Measurements from ENCODE around the gene PCSK6. TPM values are rescaled to one million over a fixed set of nuclear protein-coding genes. Genes with fewer than 3 reads are reported as not detected.

Gene PCSK6
- total RNA-seq, 1 donor from 2014 or later, result 1.1 TPM

- Mint-ChIP-seq H3K9me3 (no peaks in the 10 kb centered on the region), H3K27me3 (peaks cover 3% of the 10 kb centered on the region), H3K27ac (no peak overlapping the region), H3K4me3 (no peak overlapping the region), H3K4me1 (peaks cover 36% of the 10 kb centered on the region), H3K36me3 (ENCODE audit: low read depth) (no peaks in the 10 kb centered on the region)
- intact Hi-C loops (cut with micrococcal nuclease), result no loop called here
- CTCF ChIA-PET, result no interaction called here
- TF ChIP-seq CTCF (IDR thresholded peaks at IDR 0.05), result no peak
- DNase-seq (no peak), ATAC-seq (ENCODE audit: low read depth) (no peak)
- POLR2A ChIA-PET, result no interaction called here
Measured at GRCh38 chr15:101390462-101390861, 99.0 kb downstream of the PCSK6 start.

DNA sequence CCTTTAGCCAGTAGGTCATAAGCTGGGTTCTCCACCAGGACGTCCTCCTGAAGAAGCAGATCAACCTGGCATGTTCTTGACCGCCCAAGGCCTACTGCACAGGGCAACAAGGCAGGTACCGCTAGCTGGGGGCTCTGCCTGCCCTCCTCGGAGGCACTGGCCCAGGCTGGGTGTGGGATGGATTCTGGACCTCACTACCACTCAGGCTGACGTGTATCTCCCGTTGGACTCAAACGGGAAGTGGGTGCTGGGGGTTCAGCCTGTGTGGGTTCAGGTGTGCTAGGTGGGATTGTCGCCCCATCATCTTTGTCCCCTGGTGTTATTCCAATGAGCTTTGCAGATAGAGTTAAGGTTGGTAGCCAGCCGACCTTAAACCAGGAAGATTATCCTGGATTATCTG, 99.4 kb downstream of the PCSK6 start:
- Mint-ChIP-seq H3K9me3 (no peaks in the 10 kb centered on the region), H3K4me3 (no peak overlapping the region), H3K36me3 (ENCODE audit: low read depth) (no peaks in the 10 kb centered on the region), H3K4me1 (peaks cover 36% of the 10 kb centered on the region), H3K27me3 (peaks cover 2% of the 10 kb centered on the region), H3K27ac (no peak overlapping the region)
- intact Hi-C loops (cut with micrococcal nuclease), result no loop called here
- TF ChIP-seq CTCF (IDR thresholded peaks at IDR 0.05), result no peak
- ATAC-seq (ENCODE audit: low read depth), result no peak
- no peak for DNase-seq
- ChIA-PET CTCF (no interaction called here), POLR2A (no interaction called here)

- Mint-ChIP-seq H3K9me3 (no peaks in the 10 kb centered on the region), H3K27ac (no peak overlapping the region), H3K36me3 (ENCODE audit: low read depth) (no peaks in the 10 kb centered on the region), H3K4me1 (peaks cover 36% of the 10 kb centered on the region), H3K4me3 (no peak overlapping the region), H3K27me3 (peaks cover 2% of the 10 kb centered on the region)
- DNase-seq (no peak), ATAC-seq (ENCODE audit: low read depth) (no peak)
- ChIA-PET CTCF (no interaction called here), POLR2A (no interaction called here)
- intact Hi-C loops (cut with micrococcal nuclease), result no loop called here
- no peak for TF ChIP-seq CTCF (IDR thresholded peaks at IDR 0.05)
Measured at GRCh38 chr15:101389362-101389761, 100.1 kb downstream of the PCSK6 start.

- Mint-ChIP-seq H3K9me3 (no peaks in the 10 kb centered on the region), H3K36me3 (ENCODE audit: low read depth) (no peaks in the 10 kb centered on the region), H3K27ac (no peak overlapping the region), H3K27me3 (peaks cover 2% of the 10 kb centered on the region), H3K4me3 (no peak overlapping the region), H3K4me1 (peaks cover 35% of the 10 kb centered on the region)
- ChIA-PET POLR2A (no interaction called here), CTCF (no interaction called here)
- DNase-seq (no peak), ATAC-seq (ENCODE audit: low read depth) (no peak)
- no peak for TF ChIP-seq CTCF (IDR thresholded peaks at IDR 0.05)
- intact Hi-C loops (cut with micrococcal nuclease), result no loop called here
Measured at GRCh38 chr15:101388046-101388445, 101.5 kb downstream of the PCSK6 start.

DNA sequence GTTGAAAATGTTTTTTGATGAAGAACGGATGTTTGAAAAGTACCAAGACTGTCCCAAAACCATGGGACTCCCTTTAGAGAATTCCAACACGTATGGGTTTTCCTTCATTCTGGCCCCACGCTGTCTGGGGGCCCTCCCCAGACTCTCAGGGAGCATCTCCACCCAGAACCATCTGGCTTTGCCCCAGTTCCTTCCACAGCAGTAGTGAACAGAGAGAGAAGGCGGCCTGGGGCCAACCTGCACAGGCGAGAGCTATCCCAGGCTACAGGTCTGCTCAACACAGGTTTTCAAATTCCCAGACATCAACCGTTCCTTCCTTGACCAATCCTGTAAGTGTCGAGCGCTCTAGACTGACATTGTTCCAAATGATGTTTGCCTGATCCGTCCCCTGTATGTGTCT, 101.9 kb downstream of the PCSK6 start:
- no peak for TF ChIP-seq CTCF (IDR thresholded peaks at IDR 0.05)
- ATAC-seq (ENCODE audit: low read depth) (no peak), DNase-seq (no peak)
- Mint-ChIP-seq H3K36me3 (ENCODE audit: low read depth) (no peaks in the 10 kb centered on the region), H3K27ac (no peak overlapping the region), H3K4me1 (peaks cover 30% of the 10 kb centered on the region), H3K9me3 (no peaks in the 10 kb centered on the region), H3K4me3 (no peak overlapping the region), H3K27me3 (peaks cover 2% of the 10 kb centered on the region)
- intact Hi-C loops (cut with micrococcal nuclease), result no loop called here
- CTCF ChIA-PET, result no interaction called here
- POLR2A ChIA-PET, result no interaction called here

Data from activated B cell treated with CpG ODN at 0.5 μM for 24 hours (primary cell).